Tibial nerve (tissue), 4 donors: ENCODE data around the gene NYAP2. TPM values are rescaled to one million over a fixed set of nuclear protein-coding genes. Genes with fewer than 3 reads are reported as not detected.

ENCODE experiments used
- DNase-seq, 2 donors: peaks; one replicate each; pipeline ENCODE4 v3.0.0-alpha.2; 2019; ENCODE audit warnings: low spot score in 2 of 2
- H3K27ac ChIP-seq, 4 donors: fragments of 200-600 bp; sonication (generic) in 3 of 4; one replicate each; pipeline ENCODE4 v1.5.1; 2017 to 2019; ENCODE audit warnings: mild to moderate bottlenecking in 1 of 4
- H3K27me3 ChIP-seq, 2 donors: fragments of 200-600 bp; sonication (generic) in 1 of 2; one replicate each; pipeline versions ENCODE4 v1.5.1 to v1.6.0; 2017 to 2019
- H3K36me3 ChIP-seq, 3 donors: fragments of 200-600 bp; sonication (generic); one replicate each; pipeline ENCODE4 v1.5.1; 2018 to 2019
- H3K4me1 ChIP-seq, 4 donors: fragments of 200-600 bp; sonication (generic) in 3 of 4; one replicate each; pipeline ENCODE4 v1.5.1; 2017 to 2019
- H3K4me3 ChIP-seq, 4 donors: fragments of 200-600 bp; sonication (generic) in 3 of 4; one replicate each; pipeline ENCODE4 v1.5.1; 2017 to 2019; ENCODE audit warnings: mild to moderate bottlenecking in 1 of 4, moderate library complexity in 1 of 4
- H3K9me3 ChIP-seq, 4 donors: fragments of 200-600 bp; sonication (generic) in 3 of 4; one replicate each; pipeline ENCODE4 v1.5.1; 2017 to 2019
- CTCF ChIP-seq, 5 experiments: fragments of 200-600 bp in 3 of 5; fragments of 450-650 bp in 2 of 5; sonication (generic) in 3 of 5; IDR thresholded peaks; one replicate each; pipeline ENCODE4 v1.5.1; 2016 to 2019; ENCODE audit warnings: antibody characterized with exemption in 5 of 5, mild to moderate bottlenecking in 3 of 5, moderate library complexity in 2 of 5
- EP300 ChIP-seq, 2 donors: sonication (generic); formaldehyde crosslinking; IDR thresholded peaks; one replicate each; pipeline ENCODE4 v1.6.1; 2017; ENCODE audit warnings: antibody characterized with exemption in 2 of 2, mild to moderate bottlenecking in 1 of 2
- POLR2A ChIP-seq, 2 donors: fragments of 450-650 bp; IDR thresholded peaks; one replicate each; pipeline ENCODE4 v1.6.1; 2017; ENCODE audit warnings: antibody characterized with exemption in 2 of 2, mild to moderate bottlenecking in 2 of 2, moderate library complexity in 2 of 2
- WGBS, 2 donors: methylation state at CpG; one replicate each; pipeline ENCODE4 v1.1.5; 2018; 5-methylcytosine and 5-hydroxymethylcytosine counted together
- total RNA-seq, 4 donors: library from RNA; depleted of rRNA; stranded (reverse); fragments of >200 nt; gene quantifications; one replicate each; pipeline ENCODE4 v1.1.0, GENCODE V29; 2016

The NYAP2 gene
- total RNA-seq, 4 donors from 2014 or later, result under 0.01 TPM; not detected in 3

GRCh38 chr2:225400060-225400511 lies 576 bp downstream of the NYAP2 start:
- no peaks in the 10 kb centered on the region for H3K9me3 ChIP-seq
- H3K27me3 ChIP-seq, result no peaks in the 10 kb centered on the region
- H3K4me3 ChIP-seq, result no peak overlapping the region
- no peak for DNase-seq
- H3K36me3 ChIP-seq, result no peaks in the 10 kb centered on the region
- H3K4me1 ChIP-seq, result no peaks in the 10 kb centered on the region
- TF ChIP-seq EP300 (IDR thresholded peaks at IDR 0.05) (no peak), CTCF (IDR thresholded peaks at IDR 0.05) (no peak), POLR2A (IDR thresholded peaks at IDR 0.05) (no peak)
- no peak overlapping the region for H3K27ac ChIP-seq
- 7 to 10% methylated on average over 8 of the region's 8 CpGs for WGBS, 2 donors

- no peak overlapping the region for H3K4me3 ChIP-seq
- H3K27me3 ChIP-seq, result no peaks in the 10 kb centered on the region
- no peaks in the 10 kb centered on the region for H3K4me1 ChIP-seq
- no peaks in the 10 kb centered on the region for H3K36me3 ChIP-seq
- TF ChIP-seq EP300 (IDR thresholded peaks at IDR 0.05) (no peak), CTCF (IDR thresholded peaks at IDR 0.05) (no peak), POLR2A (IDR thresholded peaks at IDR 0.05) (no peak)
- H3K27ac ChIP-seq, result no peak overlapping the region
- no peak for DNase-seq
- 72 to 80% methylated on average over 9 of the region's 9 CpGs for WGBS, 2 donors
- H3K9me3 ChIP-seq, result no peaks in the 10 kb centered on the region
These were observed 1.3 kb downstream of the NYAP2 start for GRCh38 chr2:225400546-225401400.

- H3K27ac ChIP-seq, result no peak overlapping the region
- TF ChIP-seq POLR2A (IDR thresholded peaks at IDR 0.05) (no peak), EP300 (IDR thresholded peaks at IDR 0.05) (no peak), CTCF (IDR thresholded peaks at IDR 0.05) (no peak)
- H3K9me3 ChIP-seq, result no peaks in the 10 kb centered on the region
- no peaks in the 10 kb centered on the region for H3K27me3 ChIP-seq
- DNase-seq, result no peak
- no peak overlapping the region for H3K4me3 ChIP-seq
- no peaks in the 10 kb centered on the region for H3K36me3 ChIP-seq
- WGBS, 2 donors, result 52 to 61% methylated on average over 1 of the region's 1 CpG
- H3K4me1 ChIP-seq, result no peaks in the 10 kb centered on the region
These were observed 2.8 kb downstream of the NYAP2 start for GRCh38 chr2:225402210-225402776.

- no peaks in the 10 kb centered on the region for H3K27me3 ChIP-seq
- no peak for DNase-seq
- 82 to 86% methylated on average over 3 of the region's 3 CpGs for WGBS, 2 donors
- H3K9me3 ChIP-seq, result no peaks in the 10 kb centered on the region
- no peaks in the 10 kb centered on the region for H3K36me3 ChIP-seq
- no peak overlapping the region for H3K4me3 ChIP-seq
- TF ChIP-seq CTCF (IDR thresholded peaks at IDR 0.05) (no peak), EP300 (IDR thresholded peaks at IDR 0.05) (no peak), POLR2A (IDR thresholded peaks at IDR 0.05) (no peak)
- H3K27ac ChIP-seq, result no peak overlapping the region
- no peaks in the 10 kb centered on the region for H3K4me1 ChIP-seq
These were observed 11.9 kb downstream of the NYAP2 start for GRCh38 chr2:225411452-225411851.

- Histone ChIP-seq H3K27ac (no peak overlapping the region), H3K4me3 (no peak overlapping the region), H3K9me3 (no peaks in the 10 kb centered on the region), H3K36me3 (no peaks in the 10 kb centered on the region), H3K4me1 (no peaks in the 10 kb centered on the region), H3K27me3 (no peaks in the 10 kb centered on the region)
- WGBS, 2 donors, result 18 to 27% methylated on average over 2 of the region's 2 CpGs
- TF ChIP-seq CTCF (IDR thresholded peaks at IDR 0.05) (no peak), EP300 (IDR thresholded peaks at IDR 0.05) (no peak)
- DNase-seq, result no peak
These were observed 14.3 kb downstream of the NYAP2 start for GRCh38 chr2:225413786-225414185.
